ENCODE measurements around the gene TFAP2B.

TFAP2B gene

DNA sequence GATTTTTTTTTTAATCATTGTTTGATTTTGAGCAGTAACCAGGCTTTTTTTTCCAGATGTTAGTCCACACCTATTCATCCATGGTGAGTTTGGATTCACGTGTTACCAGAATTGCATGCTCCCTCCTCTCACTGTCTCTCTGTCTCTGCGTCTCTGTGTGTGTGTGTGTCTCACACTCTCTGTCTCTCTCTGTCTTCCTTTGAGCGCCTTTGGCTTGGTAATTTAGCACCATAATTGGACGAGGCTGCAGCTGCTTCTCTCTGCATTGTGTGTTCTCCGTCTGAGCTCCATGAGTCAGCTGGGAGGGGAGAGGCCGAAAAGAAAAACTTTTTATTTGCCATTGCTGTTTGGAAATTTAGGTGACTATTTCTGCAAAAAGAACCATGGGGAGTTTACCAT is 3.4 kb downstream of the TFAP2B start:
- H3K4me2 ChIP-seq (ENCODE audit: low read depth, low read length, poor library complexity, severe bottlenecking), result no peak overlapping the region
- no peaks in the 10 kb centered on the region for H3K4me1 ChIP-seq (ENCODE audit: insufficient read depth, low read length, poor library complexity, severe bottlenecking)
- no peaks in the 10 kb centered on the region for H3K9me3 ChIP-seq (ENCODE audit: insufficient read depth, low read depth, low read length)
- no peaks in the 10 kb centered on the region for H3K27me3 ChIP-seq (ENCODE audit: insufficient read depth, low read length, poor library complexity, severe bottlenecking)
- no peak overlapping the region for H3K9ac ChIP-seq (ENCODE audit: low read depth, low read length, poor library complexity, severe bottlenecking)
- no peak overlapping the region for H2AFZ ChIP-seq (ENCODE audit: low read length)
- H3F3A ChIP-seq (ENCODE audit: low read depth), result no peaks in the 10 kb centered on the region
- no peaks in the 10 kb centered on the region for H3K36me3 ChIP-seq (ENCODE audit: insufficient read depth, low read length)
- H3K4me3 ChIP-seq (ENCODE audit: low read length, poor library complexity, severe bottlenecking), result no peak overlapping the region
- no peaks in the 10 kb centered on the region for H3K79me2 ChIP-seq (ENCODE audit: insufficient read depth, low read length)
- no peaks in the 10 kb centered on the region for H4K20me1 ChIP-seq (ENCODE audit: insufficient read depth, low read length, poor library complexity, severe bottlenecking)
- TF ChIP-seq, protein P1, sequence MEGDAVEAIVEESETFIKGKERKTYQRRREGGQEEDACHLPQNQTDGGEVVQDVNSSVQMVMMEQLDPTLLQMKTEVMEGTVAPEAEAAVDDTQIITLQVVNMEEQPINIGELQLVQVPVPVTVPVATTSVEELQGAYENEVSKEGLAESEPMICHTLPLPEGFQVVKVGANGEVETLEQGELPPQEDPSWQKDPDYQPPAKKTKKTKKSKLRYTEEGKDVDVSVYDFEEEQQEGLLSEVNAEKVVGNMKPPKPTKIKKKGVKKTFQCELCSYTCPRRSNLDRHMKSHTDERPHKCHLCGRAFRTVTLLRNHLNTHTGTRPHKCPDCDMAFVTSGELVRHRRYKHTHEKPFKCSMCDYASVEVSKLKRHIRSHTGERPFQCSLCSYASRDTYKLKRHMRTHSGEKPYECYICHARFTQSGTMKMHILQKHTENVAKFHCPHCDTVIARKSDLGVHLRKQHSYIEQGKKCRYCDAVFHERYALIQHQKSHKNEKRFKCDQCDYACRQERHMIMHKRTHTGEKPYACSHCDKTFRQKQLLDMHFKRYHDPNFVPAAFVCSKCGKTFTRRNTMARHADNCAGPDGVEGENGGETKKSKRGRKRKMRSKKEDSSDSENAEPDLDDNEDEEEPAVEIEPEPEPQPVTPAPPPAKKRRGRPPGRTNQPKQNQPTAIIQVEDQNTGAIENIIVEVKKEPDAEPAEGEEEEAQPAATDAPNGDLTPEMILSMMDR (conservative IDR thresholded peaks at IDR 0.05; ENCODE audit: low read length), result no peak
- TF ChIP-seq EZH2phosphoT487 (IDR thresholded peaks at IDR 0.05; ENCODE audit: borderline replicate concordance), result no peak
- no peaks in the 10 kb centered on the region for H3K9me2 ChIP-seq (replicated peaks; ENCODE audit: low read depth, low read length)

DNA sequence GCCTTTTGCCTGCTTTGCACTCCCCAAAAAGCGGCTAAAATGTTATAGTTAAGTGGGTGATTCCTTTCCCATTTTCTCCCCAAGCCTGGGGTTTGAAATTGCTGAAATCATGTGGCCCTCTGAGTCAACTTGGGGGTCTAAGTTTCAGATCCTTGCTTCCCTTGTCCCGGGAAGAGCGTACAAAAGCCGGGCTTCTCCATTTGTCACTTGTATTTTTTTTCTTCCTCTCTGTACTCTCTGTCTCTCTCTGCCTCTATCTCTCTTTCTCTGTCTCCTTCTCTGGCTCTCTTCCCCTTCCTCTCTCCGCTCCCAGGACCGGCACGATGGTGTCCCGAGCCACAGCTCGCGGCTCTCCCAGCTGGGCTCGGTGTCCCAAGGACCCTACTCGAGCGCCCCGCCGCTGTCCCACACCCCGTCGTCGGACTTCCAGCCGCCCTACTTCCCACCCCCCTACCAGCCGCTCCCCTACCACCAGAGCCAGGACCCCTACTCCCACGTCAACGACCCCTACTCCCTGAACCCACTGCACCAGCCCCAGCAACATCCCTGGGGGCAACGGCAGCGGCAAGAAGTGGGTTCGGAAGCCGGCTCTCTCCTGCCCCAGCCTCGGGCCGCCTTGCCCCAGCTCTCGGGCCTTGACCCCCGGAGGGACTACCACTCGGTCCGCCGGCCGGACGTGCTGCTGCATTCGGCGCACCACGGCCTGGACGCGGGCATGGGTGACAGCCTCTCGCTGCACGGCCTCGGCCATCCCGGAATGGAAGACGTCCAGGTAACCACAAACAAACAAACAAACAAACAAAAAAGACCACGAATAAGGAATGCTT is 4.6 kb downstream of the TFAP2B start:
- no peak overlapping the region for H3K4me3 ChIP-seq (ENCODE audit: low read length, poor library complexity, severe bottlenecking)

DNA sequence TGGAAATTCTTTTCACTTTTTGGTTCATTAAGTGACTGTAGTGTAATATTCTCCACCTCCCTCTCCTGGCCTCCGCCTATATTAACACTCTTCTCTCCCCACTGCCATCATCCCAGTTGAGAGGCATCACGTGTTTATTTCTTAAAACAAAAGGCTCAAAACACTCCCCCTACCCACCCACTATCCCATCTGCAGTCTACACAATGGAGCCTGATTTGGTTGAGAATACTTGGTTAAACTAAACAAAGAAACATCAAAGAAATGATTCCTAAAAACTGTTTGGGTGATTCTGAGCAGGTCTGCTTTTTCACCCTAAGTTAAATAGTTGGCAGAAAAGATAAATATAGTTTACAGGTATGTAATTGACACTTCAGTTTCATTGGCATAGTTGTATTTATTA is 5.9 kb downstream of the TFAP2B start:
- H3K4me3 ChIP-seq (ENCODE audit: low read length, poor library complexity, severe bottlenecking), result no peak overlapping the region
- H3K4me2 ChIP-seq (ENCODE audit: low read depth, low read length, poor library complexity, severe bottlenecking), result no peak overlapping the region
- no peaks in the 10 kb centered on the region for H3K27me3 ChIP-seq (ENCODE audit: insufficient read depth, low read length, poor library complexity, severe bottlenecking)
- H3K79me2 ChIP-seq (ENCODE audit: insufficient read depth, low read length), result no peaks in the 10 kb centered on the region
- H3K4me1 ChIP-seq (ENCODE audit: insufficient read depth, low read length, poor library complexity, severe bottlenecking), result no peaks in the 10 kb centered on the region
- no peak overlapping the region for H3K9ac ChIP-seq (ENCODE audit: low read depth, low read length, poor library complexity, severe bottlenecking)
- H4K20me1 ChIP-seq (ENCODE audit: insufficient read depth, low read length, poor library complexity, severe bottlenecking), result no peaks in the 10 kb centered on the region
- no peaks in the 10 kb centered on the region for H3F3A ChIP-seq (ENCODE audit: low read depth)
- TF ChIP-seq EZH2phosphoT487 (IDR thresholded peaks at IDR 0.05; ENCODE audit: borderline replicate concordance), result no peak
- TF ChIP-seq, protein P1 (conservative IDR thresholded peaks at IDR 0.05; ENCODE audit: low read length), result no peak
- H2AFZ ChIP-seq (ENCODE audit: low read length), result no peak overlapping the region
- H3K9me2 ChIP-seq (replicated peaks; ENCODE audit: low read depth, low read length), result no peaks in the 10 kb centered on the region
- H3K9me3 ChIP-seq (ENCODE audit: insufficient read depth, low read depth, low read length), result no peaks in the 10 kb centered on the region
- H3K36me3 ChIP-seq (ENCODE audit: insufficient read depth, low read length), result no peaks in the 10 kb centered on the region

More for the DNA sequence above, 4.6 kb downstream of the TFAP2B start:
- Histone ChIP-seq H3K79me2 (ENCODE audit: insufficient read depth, low read length) (no peaks in the 10 kb centered on the region), H3K9me2 (replicated peaks; ENCODE audit: low read depth, low read length) (no peaks in the 10 kb centered on the region), H3K4me1 (ENCODE audit: insufficient read depth, low read length, poor library complexity, severe bottlenecking) (no peaks in the 10 kb centered on the region), H3K36me3 (ENCODE audit: insufficient read depth, low read length) (no peaks in the 10 kb centered on the region), H3K4me2 (ENCODE audit: low read depth, low read length, poor library complexity, severe bottlenecking) (no peak overlapping the region), H3K9ac (ENCODE audit: low read depth, low read length, poor library complexity, severe bottlenecking) (no peak overlapping the region), H4K20me1 (ENCODE audit: insufficient read depth, low read length, poor library complexity, severe bottlenecking) (no peaks in the 10 kb centered on the region), H3F3A (ENCODE audit: low read depth) (no peaks in the 10 kb centered on the region), H3K27me3 (ENCODE audit: insufficient read depth, low read length, poor library complexity, severe bottlenecking) (no peaks in the 10 kb centered on the region), H2AFZ (ENCODE audit: low read length) (no peak overlapping the region), H3K9me3 (ENCODE audit: insufficient read depth, low read depth, low read length) (no peaks in the 10 kb centered on the region)
- TF ChIP-seq, protein P1 (conservative IDR thresholded peaks at IDR 0.05; ENCODE audit: low read length), result no peak
- TF ChIP-seq EZH2phosphoT487 (IDR thresholded peaks at IDR 0.05; ENCODE audit: borderline replicate concordance), result no peak

All from Loucy (cell line).